CD4-positive, alpha-beta memory T cell (primary cell): ENCODE results near the gene FLT3LG. TPM values are rescaled to one million over a fixed set of nuclear protein-coding genes. Genes with fewer than 3 reads are reported as not detected.

Experiments
- CTCF ChIA-PET: fragments of 350-600 bp; sonication (Branson Sonifier 250); formaldehyde crosslinking; loops from one replicate; lab custom pipeline; 2021; ENCODE audit warnings: inconsistent platforms; ENCODE audit not compliant: partially characterized antibody; lab: Charles Lee
- POLR2A ChIA-PET: fragments of 350-600 bp; sonication (Branson Sonifier 250); formaldehyde crosslinking; loops from one replicate; lab custom pipeline; 2021; ENCODE audit not compliant: partially characterized antibody; lab: Charles Lee
- DNase-seq, 5 donors: peaks; one replicate each; pipeline versions ENCODE4 v3.0.0 to v3.0.0-alpha.2; 2020 to 2022; ENCODE audit warnings: mixed read lengths in 1 of 5
- H3K27ac ChIP-seq: one replicate; pipeline ENCODE4 v1.7.0; 2013; ENCODE audit warnings: low read depth, low read length
- H3K27me3 ChIP-seq: 2 replicates; pipeline ENCODE4 v1.7.0; 2013; ENCODE audit warnings: mild to moderate bottlenecking, low read length, moderate library complexity; ENCODE audit not compliant: insufficient read depth
- H3K36me3 ChIP-seq: 2 replicates; pipeline ENCODE4 v1.7.0; 2013; ENCODE audit warnings: mild to moderate bottlenecking, low read length, moderate library complexity; ENCODE audit not compliant: insufficient read depth
- H3K4me1 ChIP-seq: 2 replicates; pipeline ENCODE4 v1.7.0; 2013; ENCODE audit warnings: mild to moderate bottlenecking, low read length, moderate library complexity; ENCODE audit not compliant: insufficient read depth
- H3K4me3 ChIP-seq, 2 donors: one replicate each; pipeline ENCODE4 v1.7.0; 2013; ENCODE audit warnings: low read length in 2 of 2, mild to moderate bottlenecking in 1 of 2
- H3K9me3 ChIP-seq, 2 donors: one replicate each; pipeline ENCODE4 v1.7.0; 2013; ENCODE audit warnings: low read length in 2 of 2, control low read depth in 1 of 2; ENCODE audit not compliant: control insufficient read depth in 1 of 2
- H3K27ac Mint-ChIP-seq, 7 donors: one replicate each; pipeline ENCODE4 v1.8.0; 2020 to 2021; ENCODE audit warnings: mixed read lengths in 7 of 7, mild to moderate bottlenecking in 6 of 7, inconsistent platforms in 3 of 7, moderate library complexity in 3 of 7
- H3K27me3 Mint-ChIP-seq, 2 donors: one replicate each; pipeline ENCODE4 v1.8.0; 2020 to 2021; ENCODE audit warnings: mixed read lengths in 2 of 2
- H3K36me3 Mint-ChIP-seq, 2 donors: one replicate each; pipeline ENCODE4 v1.8.0; 2020 to 2021; ENCODE audit warnings: mixed read lengths in 2 of 2, inconsistent platforms in 1 of 2, mild to moderate bottlenecking in 1 of 2
- H3K4me1 Mint-ChIP-seq, 4 donors: one replicate each; pipeline ENCODE4 v1.8.0; 2020 to 2021; ENCODE audit warnings: mixed read lengths in 4 of 4, mild to moderate bottlenecking in 1 of 4
- H3K4me3 Mint-ChIP-seq, 8 donors: one replicate each; pipeline ENCODE4 v1.8.0; 2020 to 2021; ENCODE audit warnings: mixed read lengths in 8 of 8, mild to moderate bottlenecking in 7 of 8, moderate library complexity in 6 of 8, inconsistent platforms in 3 of 8
- H3K9me3 Mint-ChIP-seq, 8 donors: one replicate each; pipeline ENCODE4 v1.8.0; 2020 to 2021; ENCODE audit warnings: mixed read lengths in 8 of 8, mild to moderate bottlenecking in 5 of 8, inconsistent platforms in 3 of 8, moderate library complexity in 1 of 8
- intact Hi-C: fragments of 100-400 bp; cut with micrococcal nuclease; formaldehyde crosslinking; loops from one replicate; pipeline ENCODE4 v1.15.1; 2023
- polyA plus RNA-seq, 2 donors: library from polyadenylated mRNA; unstranded; fragments of 300-500 nt; fragmentation: Illumina TruSeq; gene quantifications; one replicate each; pipeline ENCODE4 v1.2.3, GENCODE V29; 2021
- total RNA-seq, 2 experiments: library from RNA; stranded (reverse); gene quantifications; one replicate each; pipeline ENCODE4 v1.2.3, GENCODE V29; 2021

The FLT3LG gene
- total and polyA plus RNA-seq, 4 experiments from 2014 or later, result 114 to 252 (median 130) TPM

DNA sequence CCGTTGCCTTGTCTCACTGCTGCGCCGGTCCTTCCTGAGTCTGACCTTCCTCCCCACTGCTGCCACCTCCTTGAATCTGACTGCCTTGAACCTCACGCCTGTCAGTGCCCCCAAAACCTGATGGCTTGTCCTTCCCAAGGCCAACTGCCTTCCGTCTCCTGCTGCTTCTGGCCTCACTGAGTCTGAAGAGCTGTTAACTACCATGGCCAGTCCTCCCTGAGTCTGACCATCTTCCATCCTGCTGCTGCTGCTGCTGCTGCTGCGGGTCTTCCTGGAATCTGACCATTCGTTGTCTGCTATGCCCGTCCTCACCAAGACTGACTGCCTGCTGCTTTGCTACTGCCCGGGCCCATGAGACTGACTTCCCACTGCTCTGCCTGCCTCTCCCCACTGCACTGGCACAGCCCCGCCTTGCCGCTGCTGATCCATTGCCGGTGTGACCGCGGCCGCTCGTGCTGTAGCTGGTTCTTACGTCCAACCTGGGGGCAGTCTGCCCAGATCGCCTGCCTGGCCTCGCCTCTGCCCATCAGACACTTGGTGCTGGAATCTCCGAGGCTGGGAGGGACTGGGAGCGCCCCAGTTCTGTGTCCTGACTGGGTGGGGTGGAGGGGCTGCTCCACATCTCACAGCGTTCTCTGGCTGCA, 50.9 kb downstream of the FLT3LG start:
- Histone ChIP-seq H3K27ac (no peak overlapping the region), H3K4me3 (no peak overlapping the region), H3K9me3 (no peaks in the 10 kb centered on the region), H3K27me3 (no peaks in the 10 kb centered on the region), H3K4me1 (peaks cover 15% of the 10 kb centered on the region), H3K36me3 (no peaks in the 10 kb centered on the region)
- H3K4me3 Mint-ChIP-seq, result no peak overlapping the region
- no peaks in the 10 kb centered on the region for H3K9me3 Mint-ChIP-seq
- peaks cover 0 to 4% of the 10 kb centered on the region in 2 donors for H3K36me3 Mint-ChIP-seq
- no peak for DNase-seq
- CTCF ChIA-PET, result no interaction called here
- H3K27me3 Mint-ChIP-seq, result no peaks in the 10 kb centered on the region
- intact Hi-C loops, result no loop called here
- peak overlapping the region in 4 of 7 donors; percentile 7 to 47 (median 21) for H3K27ac Mint-ChIP-seq
- peaks cover 8 to 22% (median 14%) of the 10 kb centered on the region in 4 donors for H3K4me1 Mint-ChIP-seq
- POLR2A ChIA-PET, result no interaction called here

- H3K36me3 Mint-ChIP-seq, result no peaks in the 10 kb centered on the region
- Histone ChIP-seq H3K9me3 (no peaks in the 10 kb centered on the region), H3K36me3 (no peaks in the 10 kb centered on the region), H3K4me1 (peaks cover 19% of the 10 kb centered on the region), H3K27ac (no peak overlapping the region), H3K4me3 (peak overlapping the region; percentile 48 to 56), H3K27me3 (no peaks in the 10 kb centered on the region)
- H3K27me3 Mint-ChIP-seq, result no peaks in the 10 kb centered on the region
- DNase-seq, result no peak
- H3K4me1 Mint-ChIP-seq, result peaks cover 11 to 33% (median 19%) of the 10 kb centered on the region in 4 donors
- intact Hi-C loops, result no loop called here
- H3K9me3 Mint-ChIP-seq, result no peaks in the 10 kb centered on the region
- ChIA-PET CTCF (interaction anchor here (0.8 to 2.5 kb wide), 5 partner anchors 13 to 41 kb away, joined by 3 to 17 read pairs (median 3); no protein-coding TSS in a partner anchor), POLR2A (interaction anchor here (0.9 to 1.8 kb wide), 8 partner anchors 14 to 150 kb away, joined by 4 to 10 read pairs (median 6); partner anchors contain the start of gene RPS11)
- H3K27ac Mint-ChIP-seq, result peak overlapping the region in 4 of 7 donors; percentile 31 to 82 (median 51)
- H3K4me3 Mint-ChIP-seq, result peak overlapping the region; percentile 42 to 87 (median 80)
Observed at GRCh38 chr19:49528211-49528771, 54.3 kb downstream of the FLT3LG start.

GRCh38 chr19:49530708-49531107, 56.7 kb downstream of the FLT3LG start:
- H3K27ac Mint-ChIP-seq, result peak overlapping the region in 1 of 7 donors; percentile 43
- POLR2A ChIA-PET, result no interaction called here
- Histone ChIP-seq H3K27me3 (no peaks in the 10 kb centered on the region), H3K9me3 (no peaks in the 10 kb centered on the region), H3K27ac (no peak overlapping the region), H3K4me1 (peaks cover 37% of the 10 kb centered on the region), H3K4me3 (no peak overlapping the region), H3K36me3 (no peaks in the 10 kb centered on the region)
- H3K27me3 Mint-ChIP-seq, result no peaks in the 10 kb centered on the region
- no peaks in the 10 kb centered on the region for H3K9me3 Mint-ChIP-seq
- CTCF ChIA-PET, result interaction anchor here (0.6 to 2.1 kb wide), 5 partner anchors 14 to 85 kb away, joined by 3 to 12 read pairs (median 5); no protein-coding TSS in a partner anchor
- intact Hi-C loops, result no loop called here
- no peak for DNase-seq
- no peak overlapping the region for H3K4me3 Mint-ChIP-seq
- H3K36me3 Mint-ChIP-seq, result no peaks in the 10 kb centered on the region
- H3K4me1 Mint-ChIP-seq, result peaks cover 22 to 51% (median 34%) of the 10 kb centered on the region in 4 donors

DNA sequence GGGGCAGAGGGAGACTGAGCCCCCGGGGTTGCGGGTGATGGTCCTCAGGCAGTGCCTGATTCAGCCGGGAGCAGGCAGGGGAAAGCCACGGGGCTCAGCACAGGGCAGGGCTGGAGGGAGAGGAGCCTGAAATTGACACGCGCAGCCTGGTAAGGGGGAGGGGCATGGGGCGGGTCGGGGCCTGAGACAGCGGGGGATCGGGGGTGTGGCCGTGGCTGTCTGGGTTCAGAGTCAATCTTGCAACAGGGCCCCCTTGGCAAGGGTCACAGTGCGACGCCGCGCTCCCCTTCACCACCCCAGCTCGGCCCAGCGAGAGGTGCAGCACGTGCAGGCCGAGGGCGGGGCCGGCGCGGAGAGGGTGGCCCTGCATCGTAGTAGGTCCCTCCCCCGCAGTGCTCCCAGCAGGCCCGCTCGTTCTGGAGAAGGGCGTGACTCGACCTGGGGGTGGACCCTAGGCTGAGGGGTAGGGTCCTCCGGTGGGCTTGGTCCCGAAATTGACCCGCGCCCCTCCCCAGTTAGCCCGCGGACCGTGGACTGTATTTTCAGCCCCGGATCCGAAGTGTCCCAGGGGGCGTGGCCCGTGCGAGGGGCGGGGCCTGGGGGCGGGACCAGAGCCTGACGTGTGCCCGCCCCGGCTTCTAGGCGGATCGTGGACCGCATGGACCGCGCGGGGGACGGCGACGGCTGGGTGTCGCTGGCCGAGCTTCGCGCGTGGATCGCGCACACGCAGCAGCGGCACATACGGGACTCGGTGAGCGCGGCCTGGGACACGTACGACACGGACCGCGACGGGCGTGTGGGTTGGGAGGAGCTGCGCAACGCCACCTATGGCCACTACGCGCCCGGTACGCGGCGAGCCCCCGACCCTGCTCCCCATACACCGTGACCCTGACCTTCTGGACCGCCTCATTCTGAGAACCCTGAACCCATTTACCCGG, 59.8 kb downstream of the FLT3LG start:
- Histone ChIP-seq H3K4me1 (peaks cover 23% of the 10 kb centered on the region), H3K27me3 (no peaks in the 10 kb centered on the region), H3K27ac (peak overlapping the region; percentile 50), H3K9me3 (no peaks in the 10 kb centered on the region), H3K4me3 (peak overlapping the region; percentile 61 to 70), H3K36me3 (no peaks in the 10 kb centered on the region)
- Mint-ChIP-seq H3K36me3 (no peaks in the 10 kb centered on the region), H3K4me1 (peaks cover 16 to 35% (median 22%) of the 10 kb centered on the region in 4 donors), H3K4me3 (peak overlapping the region; percentile 78 to 90 (median 88)), H3K27me3 (no peaks in the 10 kb centered on the region), H3K9me3 (no peaks in the 10 kb centered on the region), H3K27ac (peak overlapping the region; percentile 17 to 92 (median 83))
- ChIA-PET POLR2A (interaction anchor here (0.7 to 4.4 kb wide), 10 partner anchors 12 to 46 kb away, joined by 3 to 27 read pairs (median 6); partner anchors contain the start of genes FCGRT and RPL13A), CTCF (interaction anchor here (0.7 to 5.6 kb wide), 12 partner anchors 13 to 134 kb away, joined by 3 to 47 read pairs (median 4); no protein-coding TSS in a partner anchor)
- intact Hi-C loops, result no loop called here
- DNase-seq, result peak; percentile 84 to 91 (median 87)

- Histone ChIP-seq H3K36me3 (no peaks in the 10 kb centered on the region), H3K4me3 (peak overlapping the region; percentile 57 to 70), H3K27ac (peak overlapping the region; percentile 50), H3K4me1 (peaks cover 22% of the 10 kb centered on the region), H3K27me3 (no peaks in the 10 kb centered on the region), H3K9me3 (no peaks in the 10 kb centered on the region)
- Mint-ChIP-seq H3K36me3 (no peaks in the 10 kb centered on the region), H3K27ac (peak overlapping the region; percentile 17 to 92 (median 77)), H3K4me3 (peak overlapping the region; percentile 78 to 90 (median 88)), H3K27me3 (no peaks in the 10 kb centered on the region), H3K9me3 (no peaks in the 10 kb centered on the region), H3K4me1 (peaks cover 14 to 29% (median 20%) of the 10 kb centered on the region in 4 donors)
- ChIA-PET CTCF (interaction anchor here (0.7 to 5.6 kb wide), 15 partner anchors 12 to 146 kb away, joined by 3 to 47 read pairs (median 4); no protein-coding TSS in a partner anchor), POLR2A (interaction anchor here (0.6 to 4.4 kb wide), 12 partner anchors 11 to 61 kb away, joined by 3 to 27 read pairs (median 4); partner anchors contain the start of genes FCGRT, FLT3LG and RPL13A)
- DNase-seq, result no peak
- intact Hi-C loops, result no loop called here
Observed at GRCh38 chr19:49534632-49535385, 60.8 kb downstream of the FLT3LG start.
